DMS114 treated with DMSO at 0.1 percent for 48 hours (cell line): ENCODE measurements around the gene CABCOCO1.

Experiments
- DNase-seq: peaks from one replicate; lab custom pipeline; 2025; ENCODE audit not compliant: unreplicated experiment; lab: John Stamatoyannopoulos, UW

The CABCOCO1 gene

DNA sequence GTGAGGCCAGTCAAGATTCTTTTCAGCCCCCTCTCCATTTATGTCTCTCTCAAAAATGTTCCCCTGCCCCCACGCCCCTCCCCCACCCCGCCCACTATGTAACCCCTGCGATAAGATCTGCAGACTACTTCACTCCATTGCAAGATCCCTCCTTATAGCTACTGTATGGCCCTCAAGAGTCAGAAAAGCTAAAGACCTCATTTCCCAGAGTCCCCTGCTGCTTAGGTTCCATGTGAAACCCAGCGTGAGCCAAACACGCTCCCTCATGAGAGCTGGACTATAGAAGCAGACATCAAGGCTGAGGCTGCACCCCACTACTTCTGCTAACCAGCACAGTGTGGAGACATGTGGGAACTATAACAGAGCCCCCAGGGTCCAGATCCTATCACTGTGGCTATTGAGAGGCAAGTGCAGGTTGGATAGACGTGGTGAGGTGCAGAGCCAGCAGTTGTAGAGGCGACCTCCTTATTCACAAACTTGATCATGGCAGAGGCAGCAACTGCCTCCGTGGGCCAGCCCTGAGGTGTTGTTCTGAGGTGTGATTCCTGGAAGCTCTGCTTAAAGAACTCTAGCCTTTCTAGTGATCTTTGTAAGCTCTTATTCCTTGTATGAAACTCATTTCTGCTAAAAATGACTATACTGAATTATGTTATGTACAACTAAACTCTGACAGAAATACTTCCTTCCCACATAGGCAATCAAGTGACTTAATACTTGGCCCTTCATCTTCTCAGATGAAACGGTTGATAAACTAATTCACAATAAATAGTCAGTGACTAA is 121.8 kb downstream of the CABCOCO1 start:
- no peak for DNase-seq

GRCh38 chr10:61785473-61786105 is 122.9 kb downstream of the CABCOCO1 start:
- no peak for DNase-seq

GRCh38 chr10:61786728-61787127 is 124.0 kb downstream of the CABCOCO1 start:
- DNase-seq: no peak

DNA sequence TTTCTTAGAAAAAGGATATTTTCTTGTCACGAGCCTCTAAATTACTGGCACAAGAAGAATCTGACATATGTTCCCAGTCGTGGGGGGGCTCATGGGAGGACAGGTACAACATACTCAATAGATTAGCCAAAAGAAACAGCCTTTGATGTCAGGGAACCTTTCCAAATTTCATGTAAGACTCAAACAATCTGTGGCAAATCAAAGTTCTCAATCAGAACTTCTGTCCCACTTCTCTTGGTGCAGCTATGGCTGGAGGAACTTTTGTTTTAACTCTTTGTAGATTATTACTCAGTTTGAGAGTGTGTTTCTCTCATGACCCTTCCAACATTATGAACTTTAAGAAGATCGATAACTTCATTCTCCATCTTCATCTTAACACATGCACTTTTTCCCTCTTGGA is 124.4 kb downstream of the CABCOCO1 start:
- DNase-seq: no peak

DNA sequence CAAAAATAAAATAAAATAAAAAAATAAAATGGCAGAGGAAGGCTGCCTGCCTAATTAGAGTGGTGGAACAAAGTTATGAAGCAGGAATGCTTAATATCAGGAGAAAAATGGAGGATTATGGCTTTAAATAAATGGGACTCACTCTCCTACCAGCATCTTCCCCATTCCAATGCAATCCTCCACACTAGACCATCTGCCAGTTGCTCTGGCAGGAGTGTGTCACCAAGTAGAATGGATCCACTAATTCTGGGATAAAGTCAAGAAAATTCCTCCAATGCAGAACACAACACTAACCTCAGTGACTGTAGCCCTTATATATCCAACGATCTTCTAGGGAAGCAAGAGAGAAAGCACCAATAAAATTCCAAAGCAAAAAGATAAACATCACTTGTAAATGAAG is 126.3 kb downstream of the CABCOCO1 start:
- DNase-seq: no peak

GRCh38 chr10:61791216-61791615 is 128.5 kb downstream of the CABCOCO1 start:
- DNase-seq: no peak

DNA sequence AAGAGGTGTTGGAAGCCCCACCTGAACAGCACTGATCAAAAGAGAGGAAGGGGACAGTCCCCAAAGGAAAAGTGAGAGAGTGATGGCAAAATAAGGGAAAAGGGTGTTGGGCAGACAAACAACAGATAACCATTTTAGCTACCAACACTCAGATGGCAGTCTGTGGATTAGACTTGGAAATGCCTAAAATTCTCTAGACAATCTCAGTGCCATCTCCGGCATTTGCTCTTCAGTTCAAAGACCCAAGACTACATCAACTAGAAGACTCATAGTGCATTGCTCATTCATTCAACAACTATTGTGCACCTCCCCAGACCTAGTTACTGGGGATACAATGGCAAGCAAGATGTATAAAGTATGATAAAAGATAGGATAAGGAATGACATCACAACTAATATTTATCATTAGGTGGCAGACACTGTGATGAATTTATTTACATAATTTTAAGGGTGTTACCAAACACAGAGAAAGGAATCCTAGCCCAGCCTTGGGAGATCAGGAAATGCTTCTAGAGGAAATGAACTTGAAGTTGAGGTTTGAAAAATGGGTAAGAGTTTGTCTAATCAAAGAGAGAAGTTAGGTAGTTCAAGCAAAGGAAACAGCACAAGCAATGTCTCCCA is 129.5 kb downstream of the CABCOCO1 start:
- no peak for DNase-seq

DNA sequence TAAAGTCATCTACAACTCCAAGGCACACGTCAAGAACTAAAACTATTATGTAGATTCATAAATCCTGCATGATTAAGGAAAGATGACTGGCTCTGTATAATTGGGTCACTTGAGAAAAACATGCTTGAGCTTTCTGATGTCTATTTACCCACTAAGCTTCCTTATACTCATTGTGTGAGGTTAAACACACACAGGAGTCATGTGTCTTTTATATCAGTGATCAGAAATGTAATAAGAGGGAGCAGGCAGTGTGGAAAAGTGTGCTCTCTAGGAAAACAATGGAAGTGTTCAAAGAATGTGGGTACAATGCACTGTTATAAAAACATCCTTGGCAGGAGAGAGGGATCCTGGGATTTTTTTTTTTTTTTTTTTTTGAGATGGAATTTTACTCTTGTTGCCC is 130.2 kb downstream of the CABCOCO1 start:
- DNase-seq: no peak

DNA sequence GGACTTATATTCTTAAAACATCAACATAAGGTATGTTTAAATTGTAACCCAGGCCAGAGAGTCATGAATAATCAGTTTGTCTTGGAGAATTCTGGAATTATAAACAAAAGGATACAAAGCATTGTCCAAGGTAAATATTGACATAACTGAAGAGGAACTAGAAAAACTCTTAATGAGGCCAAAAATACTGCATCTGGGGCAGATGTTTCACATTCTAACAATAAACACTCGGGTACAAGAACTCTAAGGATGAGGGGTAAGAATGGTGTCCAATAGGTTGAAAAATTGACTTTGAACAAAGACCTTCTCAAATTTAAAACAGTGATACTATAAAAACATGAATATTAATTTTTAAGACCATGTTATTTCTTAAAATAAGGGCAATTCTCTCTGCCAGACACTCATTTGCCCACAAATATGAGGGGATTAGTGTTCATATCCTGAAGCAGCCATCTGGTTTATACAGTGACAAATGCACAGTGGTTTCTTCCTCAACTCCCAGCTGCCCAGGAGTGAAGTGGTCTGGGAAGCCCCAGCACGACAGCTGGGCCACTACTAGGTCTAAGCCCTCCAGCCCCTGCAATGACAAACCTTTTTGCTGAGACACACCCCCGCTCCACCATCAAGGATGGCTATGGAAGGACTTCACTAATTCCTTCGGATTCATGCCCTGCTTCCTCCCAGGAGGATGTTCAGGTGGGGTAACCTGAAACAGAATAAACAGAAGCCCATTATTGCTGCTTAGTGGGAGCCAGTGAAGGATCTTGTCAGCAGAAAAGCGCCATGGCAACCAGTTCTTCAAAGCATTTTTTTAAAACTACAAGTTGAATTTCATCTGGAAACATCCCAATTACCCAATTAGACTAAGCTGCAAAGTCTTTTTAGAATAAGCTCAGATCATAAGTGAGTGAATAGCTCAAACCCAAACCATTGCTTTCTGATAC is 131.3 kb downstream of the CABCOCO1 start:
- no peak for DNase-seq

DNA sequence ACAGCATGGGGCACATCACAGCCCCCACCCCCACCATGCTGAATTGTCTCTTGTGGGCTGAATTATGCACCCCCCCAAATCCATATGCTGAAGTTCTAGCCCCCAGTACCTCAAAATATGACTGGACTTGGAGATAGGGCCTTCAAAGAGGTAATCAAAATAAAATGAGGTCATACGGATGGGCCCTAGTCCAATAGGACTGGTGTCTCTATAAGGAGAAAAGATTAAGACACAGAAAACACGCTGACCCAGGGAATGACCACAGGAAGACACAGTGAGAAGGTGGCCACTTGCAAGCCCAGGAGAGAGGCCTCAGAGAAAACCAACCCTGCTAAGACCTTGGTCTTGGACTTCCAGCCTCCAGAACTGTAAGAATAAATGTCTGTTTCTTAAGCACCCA is 132.4 kb downstream of the CABCOCO1 start:
- DNase-seq: no peak

GRCh38 chr10:61795551-61795950 is 132.8 kb downstream of the CABCOCO1 start:
- no peak for DNase-seq

GRCh38 chr10:61796785-61797184 is 134.1 kb downstream of the CABCOCO1 start:
- DNase-seq: no peak

- no peak for DNase-seq
Observed at GRCh38 chr10:61797304-61798153, 134.8 kb downstream of the CABCOCO1 start.

DNA sequence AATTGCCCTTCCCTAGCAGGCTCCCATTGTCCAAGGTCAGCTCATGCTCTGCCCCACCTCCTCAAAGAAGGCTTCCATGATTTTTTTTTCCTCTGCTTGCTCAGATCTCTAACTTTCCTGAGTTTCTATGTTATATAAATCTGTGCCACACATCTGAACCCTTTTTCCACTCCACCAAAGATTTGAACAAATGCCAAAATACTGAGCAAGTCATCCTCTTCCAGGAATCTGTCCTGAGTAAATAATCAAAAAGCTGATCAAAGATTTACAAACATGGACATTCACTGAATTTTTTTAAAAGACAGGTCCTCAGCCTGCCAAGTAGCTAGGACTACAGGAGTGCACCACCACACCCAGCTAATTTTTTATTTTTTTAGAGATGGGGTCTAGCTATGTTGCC is 136.0 kb downstream of the CABCOCO1 start:
- no peak for DNase-seq

GRCh38 chr10:61801484-61801883 is 138.8 kb downstream of the CABCOCO1 start:
- DNase-seq: no peak

DNA sequence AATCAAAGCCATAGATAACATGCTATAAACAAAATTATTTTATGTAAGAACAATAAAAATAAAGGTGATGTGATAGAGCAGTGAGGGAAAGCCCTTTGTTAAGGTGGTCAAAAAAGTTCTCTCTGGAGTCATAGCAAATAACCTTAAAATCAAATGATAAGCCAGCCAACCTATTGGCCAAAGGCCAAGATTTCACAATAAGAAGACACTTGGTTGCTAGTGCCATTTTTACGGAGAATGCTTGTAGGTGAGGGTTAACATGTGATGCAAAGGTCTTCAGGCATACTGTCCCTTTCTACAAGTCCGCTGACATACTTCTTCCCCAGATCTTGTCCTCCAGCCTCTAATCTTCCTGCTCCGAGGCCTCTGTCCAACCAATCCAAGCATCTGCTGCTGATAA is 140.5 kb downstream of the CABCOCO1 start:
- no peak for DNase-seq

DNA sequence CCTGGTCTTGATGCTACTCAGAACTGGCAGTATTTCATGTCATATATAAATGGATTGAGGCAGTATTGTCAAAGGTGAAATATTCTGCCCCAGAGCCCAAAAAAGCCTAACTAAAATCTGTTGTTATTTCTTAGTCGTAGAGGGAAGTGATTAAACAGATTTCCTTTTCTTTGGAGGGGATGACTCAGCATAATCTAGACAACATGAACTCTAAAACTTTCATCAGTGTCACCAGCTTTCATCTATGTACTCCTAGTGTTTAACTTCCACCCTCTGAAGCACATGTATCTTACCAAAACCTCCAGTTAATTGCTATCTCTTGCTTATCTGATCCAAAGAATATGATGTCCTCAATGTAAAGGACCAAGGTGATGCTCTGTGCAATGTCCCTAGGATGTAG is 141.7 kb downstream of the CABCOCO1 start:
- DNase-seq: no peak

- no peak for DNase-seq
Observed at GRCh38 chr10:61805091-61805490, 142.4 kb downstream of the CABCOCO1 start.

DNA sequence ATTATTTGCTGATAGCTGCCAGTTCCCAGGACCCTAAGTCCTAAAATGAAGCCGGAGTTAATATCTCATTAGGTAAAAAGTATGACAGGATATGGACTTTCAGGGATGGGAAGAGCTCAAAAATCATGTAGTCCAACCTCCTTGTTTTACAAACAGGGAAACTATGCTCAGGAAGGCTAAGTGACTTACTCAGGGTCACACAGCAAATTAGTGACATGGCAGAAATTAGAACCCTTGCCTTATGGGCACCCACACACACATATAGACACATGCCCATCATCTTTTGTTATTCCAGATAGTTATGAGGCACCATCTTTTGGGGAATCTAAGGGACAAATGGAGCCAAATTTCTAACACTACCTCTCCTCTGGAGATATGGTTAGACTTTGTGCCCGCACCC is 147.5 kb downstream of the CABCOCO1 start:
- no peak for DNase-seq

DNA sequence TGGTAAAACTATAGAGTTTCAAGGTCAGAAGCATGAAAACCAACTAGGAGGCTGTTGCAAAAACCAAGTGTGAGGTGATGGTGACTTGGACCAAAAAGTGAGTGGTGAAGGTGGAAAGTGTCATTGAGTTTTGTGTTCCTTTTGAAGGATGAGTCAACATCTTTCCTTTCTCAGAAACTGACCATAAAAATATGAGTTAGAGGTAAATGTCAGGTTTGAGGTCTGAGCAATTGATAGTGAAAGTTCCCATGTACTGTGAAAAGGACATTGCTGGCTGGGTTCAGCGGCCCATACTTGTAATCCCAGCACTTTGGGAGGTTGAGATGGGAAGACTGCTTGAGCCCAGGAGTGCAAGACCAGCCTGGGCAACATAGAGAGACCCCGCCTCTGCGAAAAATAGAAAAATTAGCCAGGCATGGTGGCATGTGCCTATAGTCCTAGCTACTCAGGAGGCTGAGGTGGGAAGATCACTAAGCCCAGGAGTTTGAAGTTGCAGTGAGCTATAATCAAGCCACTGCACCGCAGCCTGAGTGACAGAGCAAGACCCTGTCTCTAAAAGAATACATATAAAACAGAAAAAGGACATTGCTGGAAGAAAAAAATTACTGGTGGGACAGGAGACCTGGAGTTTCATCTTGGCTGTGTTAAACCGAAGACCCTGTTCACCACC is 149.5 kb downstream of the CABCOCO1 start:
- no peak for DNase-seq
